ENCODE data around the gene SYT1. TPM values are rescaled to one million over a fixed set of nuclear protein-coding genes. Genes with fewer than 3 reads are reported as not detected.

The SYT1 gene
- total and polyA plus RNA-seq, 12 donors: 0.03 to 0.36 (median 0.15) TPM; not detected in 5

DNA sequence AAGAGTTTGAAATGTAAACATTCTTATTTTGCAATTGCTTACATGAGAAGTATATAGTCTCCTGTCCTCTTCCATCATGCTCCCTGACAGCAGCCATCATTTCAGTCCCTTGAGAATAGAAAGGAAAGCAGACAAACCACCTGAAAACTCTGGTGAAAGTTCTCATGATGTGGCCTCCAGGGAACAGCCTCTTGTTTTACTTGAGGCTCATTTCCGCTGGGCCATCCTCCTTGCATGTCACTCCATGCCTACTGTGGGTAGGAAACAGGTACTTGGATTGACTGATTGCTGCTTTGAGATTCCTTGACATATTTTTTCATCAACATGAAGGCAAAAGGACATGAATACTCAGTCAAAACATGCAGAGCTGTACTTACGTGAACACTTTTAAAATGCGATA is 6.0 kb downstream of the SYT1 start:
- DNase-seq (no peak), ATAC-seq (no peak)
- Histone ChIP-seq H3K27me3 (peaks cover 0 to 30% (median 11%) of the 10 kb centered on the region in 7 donors), H3K27ac (no peak overlapping the region), H3K4me3 (no peak overlapping the region), H3K4me1 (no peaks in the 10 kb centered on the region), H3K9me3 (no peaks in the 10 kb centered on the region), H3K36me3 (no peaks in the 10 kb centered on the region)
- WGBS, 2 donors: 93 to 94% methylated on average over 3 of the region's 3 CpGs
- TF ChIP-seq, protein P1, sequence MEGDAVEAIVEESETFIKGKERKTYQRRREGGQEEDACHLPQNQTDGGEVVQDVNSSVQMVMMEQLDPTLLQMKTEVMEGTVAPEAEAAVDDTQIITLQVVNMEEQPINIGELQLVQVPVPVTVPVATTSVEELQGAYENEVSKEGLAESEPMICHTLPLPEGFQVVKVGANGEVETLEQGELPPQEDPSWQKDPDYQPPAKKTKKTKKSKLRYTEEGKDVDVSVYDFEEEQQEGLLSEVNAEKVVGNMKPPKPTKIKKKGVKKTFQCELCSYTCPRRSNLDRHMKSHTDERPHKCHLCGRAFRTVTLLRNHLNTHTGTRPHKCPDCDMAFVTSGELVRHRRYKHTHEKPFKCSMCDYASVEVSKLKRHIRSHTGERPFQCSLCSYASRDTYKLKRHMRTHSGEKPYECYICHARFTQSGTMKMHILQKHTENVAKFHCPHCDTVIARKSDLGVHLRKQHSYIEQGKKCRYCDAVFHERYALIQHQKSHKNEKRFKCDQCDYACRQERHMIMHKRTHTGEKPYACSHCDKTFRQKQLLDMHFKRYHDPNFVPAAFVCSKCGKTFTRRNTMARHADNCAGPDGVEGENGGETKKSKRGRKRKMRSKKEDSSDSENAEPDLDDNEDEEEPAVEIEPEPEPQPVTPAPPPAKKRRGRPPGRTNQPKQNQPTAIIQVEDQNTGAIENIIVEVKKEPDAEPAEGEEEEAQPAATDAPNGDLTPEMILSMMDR (IDR thresholded peaks at IDR 0.05): no peak
- intact Hi-C loops (cut with DNase I): no loop called here

DNA sequence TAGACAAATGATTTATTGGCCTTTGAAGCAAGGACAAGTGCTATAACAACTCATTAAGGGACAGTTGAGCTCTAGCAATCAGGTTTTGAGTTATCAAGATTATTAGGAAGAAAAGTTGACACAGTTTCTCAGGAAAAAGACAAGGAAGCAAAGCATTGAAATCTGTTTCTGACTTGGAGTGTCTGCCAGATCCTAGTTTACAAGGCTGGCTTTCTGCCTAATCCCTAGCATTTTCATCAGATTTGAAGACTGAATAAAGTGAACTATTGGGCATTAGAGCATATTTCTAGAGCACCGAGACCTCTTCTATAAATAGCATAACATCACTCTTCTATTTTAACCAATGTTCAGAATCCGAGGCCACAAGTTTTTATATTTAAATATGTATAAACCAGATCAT is 7.0 kb downstream of the SYT1 start:
- Histone ChIP-seq H3K36me3 (no peaks in the 10 kb centered on the region), H3K27ac (no peak overlapping the region), H3K27me3 (peaks cover 0 to 21% (median 2%) of the 10 kb centered on the region in 7 donors), H3K4me3 (no peak overlapping the region), H3K9me3 (no peaks in the 10 kb centered on the region), H3K4me1 (no peaks in the 10 kb centered on the region)
- DNase-seq (no peak), ATAC-seq (no peak)
- TF ChIP-seq, protein P1 (IDR thresholded peaks at IDR 0.05): no peak
- 25 to 30% methylated on average over 2 of the region's 2 CpGs for WGBS, 2 donors
- intact Hi-C loops (cut with DNase I): no loop called here

DNA sequence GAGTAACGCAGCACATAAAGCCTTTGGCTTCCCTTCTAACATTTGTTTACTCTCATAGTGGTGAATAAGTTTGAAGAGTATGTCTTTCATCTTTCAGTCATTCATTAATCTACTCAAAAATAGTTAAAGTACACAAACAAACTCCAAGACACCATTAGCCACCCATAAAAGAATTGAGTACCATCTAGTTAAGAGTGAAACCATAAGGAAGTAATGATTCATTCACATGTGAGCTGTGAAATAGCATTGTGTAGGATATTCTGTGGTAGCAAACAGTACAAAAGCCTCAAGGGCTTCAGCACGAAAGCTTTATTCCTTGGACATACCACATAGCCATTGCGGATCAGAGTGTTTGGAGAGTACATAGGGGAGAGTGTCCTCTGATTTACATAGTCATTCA is 13.9 kb downstream of the SYT1 start:
- Histone ChIP-seq H3K36me3 (no peaks in the 10 kb centered on the region), H3K4me3 (no peak overlapping the region), H3K27ac (no peak overlapping the region), H3K27me3 (no peaks in the 10 kb centered on the region), H3K9me3 (no peaks in the 10 kb centered on the region), H3K4me1 (no peaks in the 10 kb centered on the region)
- ATAC-seq (no peak), DNase-seq (no peak)
- TF ChIP-seq, protein P1 (IDR thresholded peaks at IDR 0.05): no peak
- 95 to 97% methylated on average over 3 of the region's 3 CpGs for WGBS, 2 donors
- intact Hi-C loops (cut with DNase I): no loop called here

DNA sequence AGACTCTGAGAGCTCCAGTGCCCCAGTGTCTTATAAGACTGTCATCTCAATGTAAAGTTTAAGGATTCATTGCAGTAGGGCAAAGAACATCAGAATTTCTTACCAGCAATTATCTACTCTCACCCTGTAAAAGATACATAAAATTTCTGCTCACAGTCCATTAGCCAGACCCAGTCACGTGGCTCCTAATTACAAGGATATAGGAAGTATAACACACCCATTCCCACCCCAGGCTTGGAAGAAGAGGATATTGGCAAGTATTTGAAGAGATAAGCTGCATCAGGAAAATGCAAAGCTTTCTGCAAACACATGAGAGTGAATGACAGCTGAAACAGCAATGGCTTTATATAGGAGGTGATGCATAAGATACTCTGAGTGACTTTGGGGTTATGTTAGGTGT is 14.3 kb downstream of the SYT1 start:
- Histone ChIP-seq H3K27me3 (no peaks in the 10 kb centered on the region), H3K9me3 (no peaks in the 10 kb centered on the region), H3K27ac (no peak overlapping the region), H3K4me3 (no peak overlapping the region), H3K4me1 (no peaks in the 10 kb centered on the region), H3K36me3 (no peaks in the 10 kb centered on the region)
- intact Hi-C loops (cut with DNase I): no loop called here
- ATAC-seq (no peak), DNase-seq (no peak)
- TF ChIP-seq, protein P1 (IDR thresholded peaks at IDR 0.05): no peak
- WGBS, 2 donors: 58 to 67% methylated on average over 1 of the region's 1 CpG

DNA sequence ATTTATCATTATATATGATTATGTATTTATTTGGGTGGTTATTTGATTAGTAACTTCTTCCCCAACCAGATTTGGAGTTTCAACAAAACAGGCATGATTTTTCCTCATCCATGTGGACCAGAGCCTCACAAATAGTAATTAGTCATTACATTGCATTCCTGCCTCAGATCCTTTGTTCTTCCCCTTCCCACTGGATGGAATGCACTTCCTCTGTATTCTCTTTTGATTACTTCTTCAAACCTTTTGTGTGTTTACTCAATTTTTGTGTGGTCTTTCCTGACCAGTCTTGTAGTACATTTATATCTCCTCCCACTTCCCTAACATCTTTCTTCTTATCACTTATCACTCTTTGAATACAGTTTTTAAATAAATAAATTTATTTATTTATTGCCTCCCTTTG is 15.5 kb downstream of the SYT1 start:
- no peak for DNase-seq
- no peak for ATAC-seq

More for the DNA sequence above, 15.5 kb downstream of the SYT1 start:
- Histone ChIP-seq H3K9me3 (no peaks in the 10 kb centered on the region), H3K4me3 (no peak overlapping the region), H3K36me3 (no peaks in the 10 kb centered on the region), H3K27ac (no peak overlapping the region), H3K4me1 (no peaks in the 10 kb centered on the region), H3K27me3 (no peaks in the 10 kb centered on the region)
- TF ChIP-seq, protein P1 (IDR thresholded peaks at IDR 0.05): no peak
- intact Hi-C loops (cut with DNase I): no loop called here

Data from heart right ventricle (tissue), 16 donors.